8988T (cell line): ENCODE measurements around the gene SURF1.
"Not testable (repeated sequence)": the region's sequence is repeated elsewhere in the genome, so short reads cannot be mapped to it uniquely, and the experiment has no call there.

ENCODE experiments used
- DNase-seq: peaks from one replicate; pipeline ENCODE4 v3.0.0; 2011

The SURF1 gene

GRCh38 chr9:133320421-133320881 lies 35.8 kb downstream of the SURF1 start:
- no peak for DNase-seq

- not testable (repeated sequence) for DNase-seq
These were observed 38.7 kb downstream of the SURF1 start for GRCh38 chr9:133317551-133317950.

- DNase-seq, result no peak
These were observed 40.3 kb downstream of the SURF1 start for GRCh38 chr9:133315997-133316396.

- no peak for DNase-seq
These were observed 46.7 kb downstream of the SURF1 start for GRCh38 chr9:133309608-133310007.

GRCh38 chr9:133307301-133307700 lies 49.0 kb downstream of the SURF1 start:
- no peak for DNase-seq

- peak; percentile 53 for DNase-seq
These were observed 49.8 kb downstream of the SURF1 start for GRCh38 chr9:133306242-133307204.

- DNase-seq, result no peak
These were observed 50.6 kb downstream of the SURF1 start for GRCh38 chr9:133305731-133306130.

- DNase-seq, result no peak
These were observed 51.6 kb downstream of the SURF1 start for GRCh38 chr9:133304477-133305377.

- DNase-seq, result no peak
These were observed 52.2 kb downstream of the SURF1 start for GRCh38 chr9:133304158-133304470.

- DNase-seq, result no peak
These were observed 52.8 kb downstream of the SURF1 start for GRCh38 chr9:133303266-133304157.
